H9 (cell line): ENCODE data around the gene FLVCR2. TPM values are rescaled to one million over a fixed set of nuclear protein-coding genes. Genes with fewer than 3 reads are reported as not detected.

ENCODE experiments used
- DNase-seq: peaks from one replicate; pipeline ENCODE4 v3.0.0-alpha.2; 2017
- H2AFZ ChIP-seq: one replicate; pipeline ENCODE4 v1.6.1; 2013; ENCODE audit warnings: mild to moderate bottlenecking, low read length, control low read depth, moderate library complexity
- H2AK5ac ChIP-seq: 2 replicates; pipeline ENCODE4 v1.6.1; 2013; ENCODE audit warnings: low read length, control low read depth, mixed read lengths; ENCODE audit not compliant: insufficient read length
- H2BK120ac ChIP-seq: one replicate; pipeline ENCODE4 v1.6.1; 2013; ENCODE audit warnings: low read depth, mild to moderate bottlenecking, low read length, control low read depth, inconsistent platforms; ENCODE audit not compliant: poor library complexity, severe bottlenecking
- H2BK12ac ChIP-seq: 2 replicates; pipeline ENCODE4 v1.6.1; 2013; ENCODE audit warnings: low read length, control low read depth, mixed read lengths, low read depth; ENCODE audit not compliant: insufficient read length
- H2BK15ac ChIP-seq: 2 replicates; pipeline ENCODE4 v1.6.1; 2013; ENCODE audit warnings: low read depth, low read length, control low read depth
- H2BK20ac ChIP-seq: one replicate; pipeline ENCODE4 v1.6.1; 2013; ENCODE audit warnings: low read depth, mild to moderate bottlenecking, low read length, control low read depth, inconsistent platforms; ENCODE audit not compliant: poor library complexity, severe bottlenecking
- H2BK5ac ChIP-seq: 2 replicates; pipeline ENCODE4 v1.6.1; 2013; ENCODE audit warnings: low read length, control low read depth, mixed read lengths; ENCODE audit not compliant: insufficient read length
- H3K14ac ChIP-seq: 2 replicates; pipeline ENCODE4 v1.6.1; 2013; ENCODE audit warnings: low read length, control low read depth; ENCODE audit not compliant: insufficient read depth
- H3K18ac ChIP-seq: 2 replicates; pipeline ENCODE4 v1.6.1; 2013; ENCODE audit warnings: low read depth, mild to moderate bottlenecking, mixed read lengths, low read length, control low read depth; ENCODE audit not compliant: insufficient read length
- H3K23ac ChIP-seq: 2 replicates; pipeline ENCODE4 v1.6.1; 2013; ENCODE audit warnings: low read length, control low read depth, mixed read lengths, low read depth; ENCODE audit not compliant: insufficient read length
- H3K23me2 ChIP-seq: 2 replicates; pipeline ENCODE4 v1.6.1; 2013; ENCODE audit warnings: low read depth, mild to moderate bottlenecking, mixed read lengths, low read length, control low read depth; ENCODE audit not compliant: insufficient read length, poor library complexity, severe bottlenecking
- H3K27ac ChIP-seq: 2 replicates; pipeline ENCODE4 v1.5.1; 2013; ENCODE audit warnings: low read length, control low read depth, mixed read lengths, low read depth; ENCODE audit not compliant: insufficient read length
- H3K27me3 ChIP-seq: 2 replicates; pipeline ENCODE4 v1.6.1; 2013; ENCODE audit warnings: low read length, control low read depth, inconsistent platforms; ENCODE audit not compliant: insufficient read depth
- H3K4ac ChIP-seq: 2 replicates; pipeline ENCODE4 v1.6.1; 2013; ENCODE audit warnings: low read depth, mild to moderate bottlenecking, control low read depth, inconsistent platforms, low read length, moderate library complexity
- H3K4me1 ChIP-seq: 2 replicates; pipeline ENCODE4 v1.6.1; 2013; ENCODE audit warnings: low read length, control low read depth, inconsistent platforms; ENCODE audit not compliant: insufficient read depth
- H3K4me2 ChIP-seq: 2 replicates; pipeline ENCODE4 v1.6.1; 2013; ENCODE audit warnings: low read length, control low read depth, mixed read lengths; ENCODE audit not compliant: insufficient read length, insufficient read depth
- H3K56ac ChIP-seq: 2 replicates; pipeline ENCODE4 v1.6.1; 2013; ENCODE audit warnings: low read depth, mild to moderate bottlenecking, mixed read lengths, low read length, control low read depth; ENCODE audit not compliant: insufficient read length
- H3K79me1 ChIP-seq: 2 replicates; pipeline ENCODE4 v1.6.1; 2013; ENCODE audit warnings: low read depth, mild to moderate bottlenecking, moderate library complexity, low read length, control low read depth, inconsistent platforms; ENCODE audit not compliant: insufficient read depth, poor library complexity, severe bottlenecking
- H3K79me2 ChIP-seq: 2 replicates; pipeline ENCODE4 v1.6.1; 2013; ENCODE audit warnings: low read length, control low read depth, inconsistent platforms; ENCODE audit not compliant: insufficient read depth
- H3K9ac ChIP-seq: 2 replicates; pipeline ENCODE4 v1.6.1; 2013; ENCODE audit warnings: low read length, control low read depth, mixed read lengths; ENCODE audit not compliant: insufficient read length; ENCODE audit errors: extremely low read depth
- H3K9me3 ChIP-seq: one replicate; pipeline ENCODE4 v1.6.1; 2013; ENCODE audit warnings: low read depth, low read length, inconsistent platforms; ENCODE audit not compliant: control insufficient read depth
- H3T11ph ChIP-seq: one replicate; pipeline ENCODE4 v1.6.1; 2013; ENCODE audit warnings: mild to moderate bottlenecking, low read length, control low read depth, inconsistent platforms
- H4K20me1 ChIP-seq: one replicate; pipeline ENCODE4 v1.6.1; 2013; ENCODE audit not compliant: control insufficient read depth, insufficient read length, insufficient read depth
- H4K5ac ChIP-seq: 2 replicates; pipeline ENCODE4 v1.6.1; 2013; ENCODE audit warnings: low read depth, mild to moderate bottlenecking, mixed read lengths, low read length, control low read depth; ENCODE audit not compliant: insufficient read length
- H4K8ac ChIP-seq: replicated peaks from 2 replicates; pipeline ENCODE4 v1.6.1; 2013; ENCODE audit warnings: low read length, control low read depth, mixed read lengths, low read depth; ENCODE audit not compliant: insufficient read length
- H4K91ac ChIP-seq: 2 replicates; pipeline ENCODE4 v1.6.1; 2013; ENCODE audit warnings: low read depth, mild to moderate bottlenecking, moderate library complexity, mixed read lengths, low read length, control low read depth; ENCODE audit not compliant: insufficient read length
- H3K27ac Mint-ChIP-seq, 3 experiments: 2 replicates in 2 of 3; 3 replicates in 1 of 3; pipeline ENCODE4 v1.8.0; 2020 to 2021; ENCODE audit warnings: mixed read lengths in 3 of 3, mild to moderate bottlenecking in 1 of 3, moderate library complexity in 1 of 3
- H3K27me3 Mint-ChIP-seq: 2 replicates; pipeline ENCODE4 v1.8.0; 2021; ENCODE audit warnings: low read depth, mild to moderate bottlenecking, moderate library complexity, mixed read lengths
- H3K36me3 Mint-ChIP-seq, 3 experiments: 2 replicates in 2 of 3; 3 replicates in 1 of 3; pipeline ENCODE4 v1.8.0; 2020 to 2021; ENCODE audit warnings: low read depth in 3 of 3, mixed read lengths in 3 of 3; ENCODE audit not compliant: insufficient read depth in 1 of 3
- H3K4me1 Mint-ChIP-seq, 2 experiments: 2 replicates each; pipeline ENCODE4 v1.8.0; 2020; ENCODE audit warnings: mixed read lengths in 2 of 2
- H3K4me3 Mint-ChIP-seq, 2 experiments: 2 replicates in 1 of 2; 3 replicates in 1 of 2; pipeline ENCODE4 v1.8.0; 2020 to 2021; ENCODE audit warnings: mild to moderate bottlenecking in 2 of 2, mixed read lengths in 2 of 2, moderate library complexity in 1 of 2
- H3K9me3 Mint-ChIP-seq, 2 experiments: 2 replicates in 1 of 2; 3 replicates in 1 of 2; pipeline ENCODE4 v1.8.0; 2020; ENCODE audit warnings: mild to moderate bottlenecking in 2 of 2, mixed read lengths in 2 of 2, moderate library complexity in 1 of 2
- WGBS: extraction: QIAGEN DNeasy Blood & Tissue Kit; methylation state at CpG from one replicate; pipeline ENCODE4 v1.1.7; 2013; ENCODE audit warnings: missing lambda C conversion rate, low lambda C conversion rate, mixed read lengths; ENCODE audit not compliant: insufficient read length; ENCODE audit errors: extremely low coverage; 5-methylcytosine and 5-hydroxymethylcytosine counted together
- total RNA-seq: library from RNA; stranded (reverse); gene quantifications from 2 replicates; pipeline ENCODE4 v1.2.1, GENCODE V29; 2021
- TF ChIP-seq, protein P1 (sequence below): fragments of 200-600 bp; sonication (generic); conservative IDR thresholded peaks from 3 replicates; pipeline ENCODE4 v1.8.0; 2021; ENCODE audit warnings: antibody characterized with exemption, mild to moderate bottlenecking

FLVCR2 gene
- total RNA-seq, 1 experiment from 2014 or later, result 7.1 TPM

DNA sequence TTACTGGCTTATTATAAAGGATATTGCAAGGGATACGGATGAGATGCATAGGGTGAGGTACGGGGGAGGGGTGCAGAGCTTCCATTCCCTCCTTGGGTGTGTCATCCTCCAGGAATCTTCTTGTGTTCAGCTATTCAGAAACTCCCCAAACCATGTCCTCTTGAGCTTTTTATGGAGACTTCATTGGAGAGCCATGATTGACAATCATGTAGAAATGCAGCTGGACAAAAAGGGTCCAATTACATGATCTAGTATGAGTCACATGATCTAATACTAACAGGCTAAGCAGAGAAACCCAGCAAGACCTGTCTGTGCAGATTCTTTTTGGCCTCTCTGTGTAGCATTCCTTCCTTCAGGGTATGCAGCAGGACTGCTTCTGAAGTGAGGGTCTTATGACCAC lies 23.9 kb upstream of the FLVCR2 start:
- H2BK20ac ChIP-seq, result no peak overlapping the region
- no peak overlapping the region for H3K4me2 ChIP-seq
- no peak overlapping the region for H3K9ac ChIP-seq
- H3K27me3 Mint-ChIP-seq, result peaks cover 7% of the 10 kb centered on the region
- H3K56ac ChIP-seq, result no peak overlapping the region
- H4K8ac ChIP-seq, result no peak overlapping the region
- peaks cover 0 to 10% of the 10 kb centered on the region in 2 experiments; a peak in 4 of 5 replicates for H3K9me3 Mint-ChIP-seq
- no peak overlapping the region for H3K27ac ChIP-seq
- no peak overlapping the region for H3K18ac ChIP-seq
- no peak overlapping the region for H3K23ac ChIP-seq
- no peak overlapping the region for H3K27ac Mint-ChIP-seq
- H3K4me3 Mint-ChIP-seq, result no peak overlapping the region
- H3K4me1 Mint-ChIP-seq, result peaks cover 8 to 11% of the 10 kb centered on the region in 2 experiments
- H2BK5ac ChIP-seq, result no peak overlapping the region
- H3K9me3 ChIP-seq, result no peaks in the 10 kb centered on the region
- no peak overlapping the region for H3K14ac ChIP-seq
- no CpG with 5 or more reads among the region's 2 CpGs for WGBS
- H4K5ac ChIP-seq, result no peak overlapping the region
- peaks cover 0 to 5% (median 0%) of the 10 kb centered on the region in 3 experiments; a peak in 2 of 7 replicates for H3K36me3 Mint-ChIP-seq
- no peak overlapping the region for H2BK120ac ChIP-seq
- H3K4me1 ChIP-seq, result 0 out of 2 replicates have a peak, but pooled peaks cover 3% of the 10 kb centered on the region
- H4K20me1 ChIP-seq, result no peaks in the 10 kb centered on the region
- H3K27me3 ChIP-seq, result no peaks in the 10 kb centered on the region
- H2AK5ac ChIP-seq, result no peak overlapping the region
- no peaks in the 10 kb centered on the region for H3K79me1 ChIP-seq
- no peaks in the 10 kb centered on the region for H3K23me2 ChIP-seq
- no peak overlapping the region for H4K91ac ChIP-seq
- H2BK15ac ChIP-seq, result no peak overlapping the region
- no peaks in the 10 kb centered on the region for H3K79me2 ChIP-seq
- no peak overlapping the region for H2BK12ac ChIP-seq
- DNase-seq, result no peak
- no peak overlapping the region for H3T11ph ChIP-seq
- TF ChIP-seq, protein P1, sequence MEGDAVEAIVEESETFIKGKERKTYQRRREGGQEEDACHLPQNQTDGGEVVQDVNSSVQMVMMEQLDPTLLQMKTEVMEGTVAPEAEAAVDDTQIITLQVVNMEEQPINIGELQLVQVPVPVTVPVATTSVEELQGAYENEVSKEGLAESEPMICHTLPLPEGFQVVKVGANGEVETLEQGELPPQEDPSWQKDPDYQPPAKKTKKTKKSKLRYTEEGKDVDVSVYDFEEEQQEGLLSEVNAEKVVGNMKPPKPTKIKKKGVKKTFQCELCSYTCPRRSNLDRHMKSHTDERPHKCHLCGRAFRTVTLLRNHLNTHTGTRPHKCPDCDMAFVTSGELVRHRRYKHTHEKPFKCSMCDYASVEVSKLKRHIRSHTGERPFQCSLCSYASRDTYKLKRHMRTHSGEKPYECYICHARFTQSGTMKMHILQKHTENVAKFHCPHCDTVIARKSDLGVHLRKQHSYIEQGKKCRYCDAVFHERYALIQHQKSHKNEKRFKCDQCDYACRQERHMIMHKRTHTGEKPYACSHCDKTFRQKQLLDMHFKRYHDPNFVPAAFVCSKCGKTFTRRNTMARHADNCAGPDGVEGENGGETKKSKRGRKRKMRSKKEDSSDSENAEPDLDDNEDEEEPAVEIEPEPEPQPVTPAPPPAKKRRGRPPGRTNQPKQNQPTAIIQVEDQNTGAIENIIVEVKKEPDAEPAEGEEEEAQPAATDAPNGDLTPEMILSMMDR, result no peak
- H3K4ac ChIP-seq, result no peak overlapping the region
- no peak overlapping the region for H2AFZ ChIP-seq
